H1 (cell line): ENCODE data around the gene NPTX1. TPM values are rescaled to one million over a fixed set of nuclear protein-coding genes. Genes with fewer than 3 reads are reported as not detected.

Experiments used
- ZNF274 ChIP-seq: IDR thresholded peaks from 2 replicates; pipeline ENCODE4 v1.7.0; 2012; ENCODE audit warnings: low read length, borderline replicate concordance; ENCODE audit errors: extremely low read depth
- polyA plus RNA-seq, 7 experiments: library from polyadenylated mRNA; depleted of rRNA in 3 of 7; stranded (reverse) in 5 of 7; unstranded in 2 of 7; fragments of >200 nt in 5 of 7; fragments of 200-250 nt in 2 of 7; gene quantifications; 1 replicate in 5 of 7; 2 replicates in 1 of 7; 4 replicates in 1 of 7; pipeline versions ENCODE4 v1.2.1 to v1.2.3, GENCODE V29; 2011 to 2013; ENCODE audit warnings: missing spikeins in 2 of 7, mixed read lengths in 2 of 7
- total RNA-seq: library from RNA; stranded (reverse); fragmentation: NEBNext Ultra II Directional; extraction: Animal tissue kit (Norgen Biotek cat#: 25700); gene quantifications from 2 replicates; pipeline ENCODE4 v1.2.1, GENCODE V29; 2021

Gene NPTX1
- total and polyA plus RNA-seq, 2 of the 8 experiments (the other 6 are each of a cell fraction or from before 2014, with no cell fraction given), result 12.0 to 17.9 TPM

DNA sequence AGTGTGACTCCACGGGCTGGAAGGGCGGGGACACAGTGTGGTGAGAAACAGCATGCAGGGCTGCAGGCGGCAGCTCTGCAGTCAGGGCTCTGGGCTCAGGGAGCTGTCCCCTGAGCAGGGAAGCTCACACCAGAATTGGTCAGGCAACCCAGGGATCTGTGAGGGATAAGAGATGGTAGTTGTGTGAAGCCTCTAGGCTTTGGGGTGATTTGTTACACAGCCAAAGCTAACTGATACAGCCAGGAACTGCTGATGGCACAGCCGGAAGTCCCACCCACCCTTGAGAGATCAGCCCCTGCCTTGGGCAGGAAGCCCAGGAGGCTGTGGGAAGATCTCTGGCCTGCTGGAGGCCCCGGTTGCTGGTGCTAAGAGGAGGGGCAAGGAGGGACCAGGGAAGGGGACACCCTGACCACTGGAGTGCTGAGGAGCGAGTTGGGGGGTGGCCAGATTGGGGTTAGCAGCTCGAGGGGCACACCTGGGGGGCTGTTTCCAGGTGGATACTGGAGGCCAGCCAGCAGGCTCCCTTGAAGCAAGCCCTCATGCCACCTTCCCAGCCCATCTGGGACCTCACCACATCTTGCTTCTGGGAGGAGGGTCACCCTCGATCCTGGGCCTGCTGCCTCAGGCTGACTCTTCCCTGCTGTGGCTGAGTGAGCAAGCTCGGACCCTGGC lies 25.2 kb downstream of the NPTX1 start (continued):
- TF ChIP-seq ZNF274, result no peak
